Peyer's patch (tissue), 4 donors: Measurements from ENCODE around the gene CCNL2.

Experiments used
- POLR2A ChIP-seq, 2 donors: fragments of 450-650 bp; IDR thresholded peaks; one replicate each; pipeline ENCODE4 v1.5.1; 2017; ENCODE audit warnings: antibody characterized with exemption in 2 of 2, mild to moderate bottlenecking in 2 of 2, moderate library complexity in 2 of 2
- TF ChIP-seq, protein P1 (sequence below), 6 experiments: fragments of 450-650 bp in 4 of 6; fragments of 200-600 bp in 2 of 6; sonication (generic) in 1 of 6; IDR thresholded peaks; one replicate each; pipeline ENCODE4 v1.5.1; 2017 to 2019; ENCODE audit warnings: antibody characterized with exemption in 6 of 6, mild to moderate bottlenecking in 3 of 6, moderate library complexity in 1 of 6

DNA sequence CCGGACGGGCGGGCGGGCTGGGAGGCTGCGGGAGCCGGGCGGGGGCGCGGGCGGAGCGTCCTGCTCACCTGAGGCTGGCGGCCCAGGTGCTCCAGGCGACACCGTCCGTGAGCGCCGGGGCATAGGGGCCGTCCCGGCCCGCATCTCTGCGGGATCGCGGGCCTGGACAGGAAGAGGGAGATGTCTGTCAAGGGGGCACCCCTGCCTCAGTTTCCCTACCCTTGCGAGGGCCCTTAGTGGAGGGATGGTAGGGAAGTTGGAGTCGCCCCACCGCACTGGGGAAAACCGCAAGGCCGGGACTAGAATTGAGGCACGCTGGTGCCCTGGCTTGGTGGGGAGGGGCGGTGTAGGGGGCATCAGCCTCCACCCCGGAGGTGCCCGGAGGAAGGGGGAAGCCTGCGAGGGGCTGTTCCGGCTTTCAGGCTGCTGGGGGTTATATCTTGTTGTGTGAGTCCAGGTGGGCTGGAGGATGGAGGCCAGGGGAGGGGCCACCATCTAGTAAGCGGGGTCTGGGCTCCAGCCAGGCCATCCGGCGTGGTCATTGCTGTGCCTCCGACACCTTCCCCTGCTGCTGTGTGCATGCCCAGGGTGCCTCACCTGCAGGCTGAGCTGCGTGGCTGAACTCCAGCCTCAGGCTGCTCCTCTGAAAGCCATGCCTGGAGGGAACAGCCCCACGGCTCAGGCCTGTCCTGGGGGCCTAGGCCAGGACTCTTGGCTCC, 36.9 kb upstream of the CCNL2 start:
- TF ChIP-seq, protein P1, sequence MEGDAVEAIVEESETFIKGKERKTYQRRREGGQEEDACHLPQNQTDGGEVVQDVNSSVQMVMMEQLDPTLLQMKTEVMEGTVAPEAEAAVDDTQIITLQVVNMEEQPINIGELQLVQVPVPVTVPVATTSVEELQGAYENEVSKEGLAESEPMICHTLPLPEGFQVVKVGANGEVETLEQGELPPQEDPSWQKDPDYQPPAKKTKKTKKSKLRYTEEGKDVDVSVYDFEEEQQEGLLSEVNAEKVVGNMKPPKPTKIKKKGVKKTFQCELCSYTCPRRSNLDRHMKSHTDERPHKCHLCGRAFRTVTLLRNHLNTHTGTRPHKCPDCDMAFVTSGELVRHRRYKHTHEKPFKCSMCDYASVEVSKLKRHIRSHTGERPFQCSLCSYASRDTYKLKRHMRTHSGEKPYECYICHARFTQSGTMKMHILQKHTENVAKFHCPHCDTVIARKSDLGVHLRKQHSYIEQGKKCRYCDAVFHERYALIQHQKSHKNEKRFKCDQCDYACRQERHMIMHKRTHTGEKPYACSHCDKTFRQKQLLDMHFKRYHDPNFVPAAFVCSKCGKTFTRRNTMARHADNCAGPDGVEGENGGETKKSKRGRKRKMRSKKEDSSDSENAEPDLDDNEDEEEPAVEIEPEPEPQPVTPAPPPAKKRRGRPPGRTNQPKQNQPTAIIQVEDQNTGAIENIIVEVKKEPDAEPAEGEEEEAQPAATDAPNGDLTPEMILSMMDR (IDR thresholded peaks at IDR 0.05): no peak
- TF ChIP-seq POLR2A (IDR thresholded peaks at IDR 0.05): no peak
